ENCODE measurements around the gene CHRND.
"Not testable (repeated sequence)": the region's sequence is repeated elsewhere in the genome, so short reads cannot be mapped to it uniquely, and the experiment has no call there.

Gene CHRND

DNA sequence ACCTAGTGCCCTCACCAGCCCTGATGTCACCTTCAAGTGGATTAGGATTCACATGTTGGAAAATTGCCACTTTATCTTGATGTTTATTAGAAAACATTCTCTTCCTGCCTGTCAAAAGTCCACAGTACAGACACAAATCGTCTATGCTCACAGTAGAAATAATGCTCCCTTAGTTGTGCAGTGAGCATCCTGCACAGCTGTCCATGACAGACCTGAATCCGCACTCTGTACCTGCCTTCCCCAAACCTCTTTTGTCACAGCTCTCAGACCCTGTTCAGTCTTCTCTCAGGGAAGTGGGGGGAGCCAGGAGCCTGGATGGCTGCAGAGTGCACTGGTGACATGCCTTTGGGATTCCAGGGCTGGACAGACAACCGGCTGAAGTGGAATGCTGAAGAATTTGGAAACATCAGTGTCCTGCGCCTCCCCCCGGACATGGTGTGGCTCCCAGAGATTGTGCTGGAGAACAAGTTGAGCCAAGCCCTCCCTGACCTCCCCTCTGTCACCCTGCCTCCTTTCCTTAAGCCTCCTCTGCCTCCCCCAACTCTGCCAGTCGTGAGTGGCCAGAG is 2.0 kb downstream of the CHRND start:
- no peaks in the 10 kb centered on the region for H3K9me3 ChIP-seq (ENCODE audit: control insufficient read depth in 1 of 2, low read length in 2 of 2)
- peaks cover 0 to 5% of the 10 kb centered on the region in 2 donors for H3K4me1 ChIP-seq (ENCODE audit: control insufficient read depth in 1 of 2, insufficient read depth in 2 of 2, low read length in 2 of 2)
- H3K9ac ChIP-seq (ENCODE audit: low read depth in 1 of 2, low read length in 2 of 2) = no peak overlapping the region
- no peak overlapping the region for H3K27ac ChIP-seq (ENCODE audit: low read depth, low read length)
- no peaks in the 10 kb centered on the region for H3K36me3 ChIP-seq (ENCODE audit: control insufficient read depth in 1 of 2, insufficient read depth in 2 of 2, low read length in 2 of 2)
- H3K4me3 ChIP-seq (ENCODE audit: low read depth in 1 of 2, low read length in 2 of 2) = no peak overlapping the region
- H3K27me3 ChIP-seq (ENCODE audit: control insufficient read depth in 1 of 2, insufficient read depth in 2 of 2, low read length in 2 of 2) = peaks cover 20 to 24% of the 10 kb centered on the region in 2 donors

DNA sequence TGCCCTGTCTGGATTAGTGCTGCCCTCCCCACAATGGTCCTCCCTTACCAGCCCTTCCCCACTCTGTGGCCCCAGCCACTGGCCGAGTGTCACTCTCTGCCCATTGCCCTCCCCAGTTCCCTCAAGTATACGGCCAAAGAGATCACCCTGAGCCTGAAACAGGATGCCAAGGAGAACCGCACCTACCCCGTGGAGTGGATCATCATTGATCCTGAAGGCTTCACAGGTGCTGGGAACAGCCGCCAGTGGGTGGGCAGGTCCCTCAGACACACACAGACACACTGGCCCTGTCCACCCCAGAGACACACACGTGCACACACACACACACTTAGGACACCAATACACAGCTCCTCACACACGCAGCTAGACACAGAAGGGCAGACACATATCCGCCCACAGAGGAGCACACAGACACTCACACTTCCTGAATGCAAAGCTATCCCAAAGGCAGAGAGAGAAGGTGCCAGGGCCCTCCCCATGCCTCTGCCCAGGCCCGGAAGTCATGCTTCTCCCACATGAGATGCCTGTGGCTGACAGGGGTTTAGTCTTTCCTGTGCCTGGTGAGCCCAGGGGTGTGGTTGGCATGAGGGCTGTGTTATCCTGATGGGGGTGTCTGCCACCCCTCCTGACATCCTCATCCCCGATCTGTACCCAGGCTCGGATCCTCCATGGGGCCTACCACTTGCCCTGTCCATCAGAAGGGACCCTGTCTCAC is 2.9 kb downstream of the CHRND start:
- Histone ChIP-seq H3K9me3 (ENCODE audit: control insufficient read depth in 1 of 2, low read length in 2 of 2) (no peaks in the 10 kb centered on the region), H3K27me3 (ENCODE audit: control insufficient read depth in 1 of 2, insufficient read depth in 2 of 2, low read length in 2 of 2) (peaks cover 10 to 14% of the 10 kb centered on the region in 2 donors), H3K27ac (ENCODE audit: low read depth, low read length) (no peak overlapping the region), H3K36me3 (ENCODE audit: control insufficient read depth in 1 of 2, insufficient read depth in 2 of 2, low read length in 2 of 2) (no peaks in the 10 kb centered on the region), H3K4me3 (ENCODE audit: low read depth in 1 of 2, low read length in 2 of 2) (no peak overlapping the region), H3K9ac (ENCODE audit: low read depth in 1 of 2, low read length in 2 of 2) (no peak overlapping the region), H3K4me1 (ENCODE audit: control insufficient read depth in 1 of 2, insufficient read depth in 2 of 2, low read length in 2 of 2) (peaks cover 0 to 5% of the 10 kb centered on the region in 2 donors)

DNA sequence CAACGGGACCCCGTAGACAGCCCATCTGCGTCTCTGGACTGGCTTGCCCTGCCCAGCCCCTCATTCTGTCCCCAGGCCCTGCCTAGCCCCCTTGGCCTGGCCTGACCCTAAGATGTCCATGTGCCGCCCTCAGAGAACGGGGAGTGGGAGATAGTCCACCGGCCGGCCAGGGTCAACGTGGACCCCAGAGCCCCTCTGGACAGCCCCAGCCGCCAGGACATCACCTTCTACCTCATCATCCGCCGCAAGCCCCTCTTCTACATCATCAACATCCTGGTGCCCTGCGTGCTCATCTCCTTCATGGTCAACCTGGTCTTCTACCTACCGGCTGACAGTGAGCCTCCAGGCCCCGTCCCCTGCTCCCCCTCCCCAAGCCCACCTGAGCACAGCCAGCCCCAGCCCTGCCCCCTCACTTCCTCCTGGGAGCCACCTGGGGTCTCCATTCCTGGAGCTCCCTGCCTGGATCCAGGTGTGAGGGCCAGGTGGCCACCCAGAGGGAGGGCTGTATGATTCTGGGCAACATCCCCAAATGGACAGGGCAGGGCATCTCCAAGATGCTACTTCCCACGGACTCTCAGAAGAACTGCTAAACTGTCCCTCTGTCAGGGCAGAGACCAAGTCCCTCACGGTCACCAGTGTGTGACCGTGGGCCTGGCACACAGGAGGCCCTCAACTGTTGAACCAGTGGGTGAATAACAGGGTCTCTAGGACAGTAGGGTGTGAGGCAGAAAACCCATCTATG is 4.0 kb downstream of the CHRND start:
- Histone ChIP-seq H3K27ac (ENCODE audit: low read depth, low read length) (no peak overlapping the region), H3K27me3 (ENCODE audit: control insufficient read depth in 1 of 2, insufficient read depth in 2 of 2, low read length in 2 of 2) (peaks cover under 1 to 5% of the 10 kb centered on the region in 2 donors)

DNA sequence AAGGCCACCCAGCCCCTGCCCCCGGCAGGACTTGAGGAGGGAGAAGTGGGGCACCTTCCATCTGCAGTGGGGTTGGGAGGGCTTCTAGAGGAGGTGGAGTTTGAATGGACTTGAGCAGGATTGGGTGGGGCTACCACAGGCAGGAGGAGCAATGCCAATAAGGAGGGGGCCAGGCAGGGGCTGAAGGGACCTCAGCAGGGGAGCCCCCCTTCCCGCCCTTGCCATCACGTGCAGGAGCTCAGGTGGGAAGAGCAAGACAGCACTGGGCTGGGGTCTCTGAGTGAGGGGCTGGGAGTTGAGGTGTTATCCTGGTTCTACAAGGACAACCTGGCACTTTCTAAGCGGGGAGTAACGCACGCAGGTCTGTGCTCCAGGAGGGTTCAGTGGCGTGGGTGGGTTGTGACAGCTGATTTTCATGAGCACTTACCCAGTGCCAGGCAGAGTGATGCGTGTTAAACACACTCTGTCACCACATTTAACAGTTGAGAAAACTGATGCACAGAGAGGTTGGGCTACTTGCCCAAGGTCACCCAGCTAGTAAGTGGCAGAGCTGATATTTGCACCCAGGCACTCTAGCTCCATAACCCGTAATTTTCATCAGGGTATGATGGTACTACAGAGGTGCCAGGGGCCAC is 4.8 kb downstream of the CHRND start:
- Histone ChIP-seq H3K36me3 (ENCODE audit: control insufficient read depth in 1 of 2, insufficient read depth in 2 of 2, low read length in 2 of 2) (no peaks in the 10 kb centered on the region), H3K9ac (ENCODE audit: low read depth in 1 of 2, low read length in 2 of 2) (no peak overlapping the region), H3K4me1 (ENCODE audit: control insufficient read depth in 1 of 2, insufficient read depth in 2 of 2, low read length in 2 of 2) (no peaks in the 10 kb centered on the region)

More for the DNA sequence above, 4.0 kb downstream of the CHRND start:
- H3K36me3 ChIP-seq (ENCODE audit: control insufficient read depth in 1 of 2, insufficient read depth in 2 of 2, low read length in 2 of 2) = no peaks in the 10 kb centered on the region
- no peaks in the 10 kb centered on the region for H3K9me3 ChIP-seq (ENCODE audit: control insufficient read depth in 1 of 2, low read length in 2 of 2)
- H3K9ac ChIP-seq (ENCODE audit: low read depth in 1 of 2, low read length in 2 of 2) = no peak overlapping the region
- H3K4me1 ChIP-seq (ENCODE audit: control insufficient read depth in 1 of 2, insufficient read depth in 2 of 2, low read length in 2 of 2) = no peaks in the 10 kb centered on the region
- no peak overlapping the region for H3K4me3 ChIP-seq (ENCODE audit: low read depth in 1 of 2, low read length in 2 of 2)

DNA sequence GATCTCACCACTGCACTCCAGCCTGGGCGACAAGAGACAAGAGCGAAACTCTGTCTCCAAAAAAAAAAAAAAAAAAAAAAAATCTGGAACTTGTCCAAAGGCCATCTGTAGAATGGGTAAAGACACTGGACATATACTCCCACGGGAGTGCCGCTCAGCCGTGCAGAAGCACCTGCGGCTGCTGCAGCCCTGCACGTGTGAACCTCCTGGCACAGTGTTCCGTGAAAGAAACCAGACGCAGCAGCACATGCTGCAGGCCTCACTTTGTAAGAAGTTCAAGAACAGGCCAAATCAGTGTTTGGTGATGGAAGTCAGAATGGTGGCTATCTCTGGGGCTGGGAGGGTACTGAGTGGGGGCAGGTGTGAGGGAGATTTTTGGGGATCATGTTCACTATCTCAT is 6.5 kb downstream of the CHRND start:
- no peak overlapping the region for H3K4me3 ChIP-seq (ENCODE audit: low read depth in 1 of 2, low read length in 2 of 2)
- peaks cover 3 to 7% of the 10 kb centered on the region in 2 donors for H3K9me3 ChIP-seq (ENCODE audit: control insufficient read depth in 1 of 2, low read length in 2 of 2)
- no peaks in the 10 kb centered on the region for H3K36me3 ChIP-seq (ENCODE audit: control insufficient read depth in 1 of 2, insufficient read depth in 2 of 2, low read length in 2 of 2)
- H3K27me3 ChIP-seq (ENCODE audit: control insufficient read depth in 1 of 2, insufficient read depth in 2 of 2, low read length in 2 of 2) = peaks cover 0 to 5% of the 10 kb centered on the region in 2 donors
- H3K27ac ChIP-seq (ENCODE audit: low read depth, low read length) = no peak overlapping the region
- H3K4me1 ChIP-seq (ENCODE audit: control insufficient read depth in 1 of 2, insufficient read depth in 2 of 2, low read length in 2 of 2) = no peaks in the 10 kb centered on the region
- no peak overlapping the region for H3K9ac ChIP-seq (ENCODE audit: low read depth in 1 of 2, low read length in 2 of 2)

More for the DNA sequence above, 4.8 kb downstream of the CHRND start:
- Histone ChIP-seq H3K27ac (ENCODE audit: low read depth, low read length) (no peak overlapping the region), H3K9me3 (ENCODE audit: control insufficient read depth in 1 of 2, low read length in 2 of 2) (no peaks in the 10 kb centered on the region), H3K27me3 (ENCODE audit: control insufficient read depth in 1 of 2, insufficient read depth in 2 of 2, low read length in 2 of 2) (peaks cover 0 to 5% of the 10 kb centered on the region in 2 donors), H3K4me3 (ENCODE audit: low read depth in 1 of 2, low read length in 2 of 2) (no peak overlapping the region)

DNA sequence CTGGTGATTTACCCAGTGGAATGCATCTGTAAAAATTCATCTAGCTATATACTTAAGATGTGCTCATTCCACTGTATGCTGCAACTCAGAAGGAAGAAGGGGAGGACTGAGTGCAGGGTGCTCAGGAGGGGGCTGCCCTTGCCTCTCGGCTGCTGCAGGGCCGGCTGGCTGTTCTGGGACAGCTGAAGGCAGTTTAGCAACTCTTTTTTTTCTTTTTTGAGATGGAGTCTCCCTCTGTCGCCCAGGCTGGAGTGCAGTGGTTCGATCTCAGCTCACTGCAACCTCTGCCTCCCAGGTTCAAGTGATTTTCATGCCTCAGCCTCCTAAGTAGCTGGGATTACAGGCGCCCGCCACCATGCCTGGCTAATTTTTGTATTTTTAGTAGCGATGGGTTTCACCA is 6.9 kb downstream of the CHRND start:
- H3K4me3 ChIP-seq (ENCODE audit: low read depth in 1 of 2, low read length in 2 of 2); H3K9ac ChIP-seq (ENCODE audit: low read depth in 1 of 2, low read length in 2 of 2); H3K27ac ChIP-seq (ENCODE audit: low read depth, low read length); H3K9me3 ChIP-seq (ENCODE audit: control insufficient read depth in 1 of 2, low read length in 2 of 2); H3K4me1 ChIP-seq (ENCODE audit: control insufficient read depth in 1 of 2, insufficient read depth in 2 of 2, low read length in 2 of 2); H3K36me3 ChIP-seq (ENCODE audit: control insufficient read depth in 1 of 2, insufficient read depth in 2 of 2, low read length in 2 of 2); H3K27me3 ChIP-seq (ENCODE audit: control insufficient read depth in 1 of 2, insufficient read depth in 2 of 2, low read length in 2 of 2): not testable (repeated sequence)

DNA sequence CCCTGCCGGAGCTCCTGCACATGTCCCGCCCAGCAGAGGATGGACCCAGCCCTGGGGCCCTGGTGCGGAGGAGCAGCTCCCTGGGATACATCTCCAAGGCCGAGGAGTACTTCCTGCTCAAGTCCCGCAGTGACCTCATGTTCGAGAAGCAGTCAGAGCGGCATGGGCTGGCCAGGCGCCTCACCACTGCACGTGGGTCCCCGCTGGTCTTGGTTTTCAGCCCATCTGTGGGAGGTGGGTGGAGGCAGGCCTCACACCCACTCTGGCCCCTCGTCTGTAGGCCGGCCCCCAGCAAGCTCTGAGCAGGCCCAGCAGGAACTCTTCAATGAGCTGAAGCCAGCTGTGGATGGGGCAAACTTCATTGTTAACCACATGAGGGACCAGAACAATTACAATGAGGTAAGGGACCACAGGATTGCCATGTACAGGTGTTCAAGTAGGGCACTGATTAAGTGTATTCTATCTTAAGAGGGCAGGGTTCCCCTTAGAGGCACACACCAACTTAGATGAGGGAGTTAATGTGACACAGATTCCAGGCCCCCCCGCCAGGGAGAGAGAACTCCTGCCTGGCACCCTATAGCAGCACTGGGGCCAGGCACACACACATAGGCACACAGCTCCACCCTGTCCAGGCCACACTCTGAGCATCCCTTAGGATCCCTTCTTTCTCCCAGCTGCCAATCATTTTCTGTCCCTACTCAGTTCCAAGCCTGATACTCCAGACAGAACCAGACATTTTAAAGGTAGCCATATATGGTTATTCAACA is 8.2 kb downstream of the CHRND start:
- no peak overlapping the region for H3K9ac ChIP-seq (ENCODE audit: low read depth in 1 of 2, low read length in 2 of 2)
- peaks cover 0 to 2% of the 10 kb centered on the region in 2 donors for H3K27me3 ChIP-seq (ENCODE audit: control insufficient read depth in 1 of 2, insufficient read depth in 2 of 2, low read length in 2 of 2)
- H3K36me3 ChIP-seq (ENCODE audit: control insufficient read depth in 1 of 2, insufficient read depth in 2 of 2, low read length in 2 of 2) = no peaks in the 10 kb centered on the region
- no peak overlapping the region for H3K27ac ChIP-seq (ENCODE audit: low read depth, low read length)
- no peaks in the 10 kb centered on the region for H3K4me1 ChIP-seq (ENCODE audit: control insufficient read depth in 1 of 2, insufficient read depth in 2 of 2, low read length in 2 of 2)
- H3K4me3 ChIP-seq (ENCODE audit: low read depth in 1 of 2, low read length in 2 of 2) = no peak overlapping the region
- peaks cover 3 to 7% of the 10 kb centered on the region in 2 donors for H3K9me3 ChIP-seq (ENCODE audit: control insufficient read depth in 1 of 2, low read length in 2 of 2)

DNA sequence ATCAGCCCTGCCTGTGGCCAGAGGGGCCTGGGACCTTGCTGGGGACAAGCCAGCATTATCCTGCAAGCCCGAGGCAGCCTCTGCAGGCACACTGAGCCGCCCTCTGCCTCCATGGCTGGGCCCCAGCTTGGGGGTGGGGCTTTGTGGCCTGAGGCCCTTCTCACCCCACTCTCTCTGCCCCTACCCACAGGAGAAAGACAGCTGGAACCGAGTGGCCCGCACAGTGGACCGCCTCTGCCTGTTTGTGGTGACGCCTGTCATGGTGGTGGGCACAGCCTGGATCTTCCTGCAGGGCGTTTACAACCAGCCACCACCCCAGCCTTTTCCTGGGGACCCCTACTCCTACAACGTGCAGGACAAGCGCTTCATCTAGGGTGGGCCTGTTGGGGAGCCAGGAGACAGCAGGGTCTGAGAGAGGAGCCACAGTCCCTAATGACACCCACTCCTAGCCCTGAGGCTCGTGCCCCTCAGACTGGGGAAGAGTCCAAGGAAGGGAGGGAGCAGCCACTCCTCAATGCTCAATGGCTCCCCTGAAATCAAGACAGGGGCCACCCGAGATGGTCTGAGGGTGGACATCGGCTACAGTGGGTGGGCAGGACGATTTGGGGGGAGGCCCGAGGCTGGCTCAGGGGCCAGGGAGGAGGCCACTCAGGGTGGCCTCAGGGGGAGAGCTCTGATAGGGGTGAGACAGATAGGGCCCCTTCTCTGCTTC is 9.1 kb downstream of the CHRND start:
- Histone ChIP-seq H3K36me3 (ENCODE audit: control insufficient read depth in 1 of 2, insufficient read depth in 2 of 2, low read length in 2 of 2) (no peaks in the 10 kb centered on the region), H3K27me3 (ENCODE audit: control insufficient read depth in 1 of 2, insufficient read depth in 2 of 2, low read length in 2 of 2) (peaks cover 0 to 5% of the 10 kb centered on the region in 2 donors), H3K4me1 (ENCODE audit: control insufficient read depth in 1 of 2, insufficient read depth in 2 of 2, low read length in 2 of 2) (no peaks in the 10 kb centered on the region), H3K27ac (ENCODE audit: low read depth, low read length) (no peak overlapping the region), H3K4me3 (ENCODE audit: low read depth in 1 of 2, low read length in 2 of 2) (no peak overlapping the region), H3K9ac (ENCODE audit: low read depth in 1 of 2, low read length in 2 of 2) (no peak overlapping the region), H3K9me3 (ENCODE audit: control insufficient read depth in 1 of 2, low read length in 2 of 2) (peaks cover 3 to 7% of the 10 kb centered on the region in 2 donors)

DNA sequence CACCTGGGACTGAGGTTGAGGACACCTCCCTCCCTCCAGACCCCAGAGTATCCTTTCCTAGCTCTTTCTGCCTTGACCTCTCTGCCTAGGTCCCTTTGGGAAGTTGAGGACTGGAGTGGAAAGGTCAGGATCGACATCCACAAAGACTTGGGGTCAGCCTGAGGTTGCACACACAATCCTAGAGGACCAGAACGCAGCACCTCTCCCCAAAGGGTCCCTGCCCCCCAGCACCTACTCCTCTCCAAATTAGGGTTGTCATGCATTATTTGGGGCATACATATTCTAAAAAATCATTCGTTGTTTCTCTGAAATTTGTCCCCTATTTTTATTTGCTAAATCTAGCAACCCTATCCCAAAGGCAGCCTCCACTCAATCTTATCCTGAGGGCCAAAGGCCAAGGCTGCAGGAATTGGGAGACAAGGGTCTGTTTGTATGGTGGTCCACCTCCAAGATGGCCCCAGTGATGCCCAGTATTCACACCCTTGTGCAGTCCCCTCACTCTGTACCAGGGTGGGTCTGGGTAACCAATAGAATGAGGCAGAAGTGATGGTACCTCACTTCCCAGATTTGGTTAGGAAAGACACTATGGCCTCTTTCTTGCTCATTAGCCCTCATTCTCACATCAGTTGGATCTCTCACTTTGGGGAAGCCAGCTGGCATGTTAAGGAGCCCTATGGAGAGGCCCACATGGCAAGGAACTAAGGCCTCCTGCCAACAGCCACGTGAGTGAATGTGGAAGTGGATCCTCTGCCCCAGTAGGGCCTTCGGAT is 10.0 kb downstream of the CHRND start:
- Histone ChIP-seq H3K9ac (ENCODE audit: low read depth in 1 of 2, low read length in 2 of 2) (no peak overlapping the region), H3K36me3 (ENCODE audit: control insufficient read depth in 1 of 2, insufficient read depth in 2 of 2, low read length in 2 of 2) (no peaks in the 10 kb centered on the region), H3K9me3 (ENCODE audit: control insufficient read depth in 1 of 2, low read length in 2 of 2) (peaks cover 3 to 7% of the 10 kb centered on the region in 2 donors), H3K27ac (ENCODE audit: low read depth, low read length) (no peak overlapping the region), H3K4me1 (ENCODE audit: control insufficient read depth in 1 of 2, insufficient read depth in 2 of 2, low read length in 2 of 2) (no peaks in the 10 kb centered on the region), H3K4me3 (ENCODE audit: low read depth in 1 of 2, low read length in 2 of 2) (no peak overlapping the region), H3K27me3 (ENCODE audit: control insufficient read depth in 1 of 2, insufficient read depth in 2 of 2, low read length in 2 of 2) (peaks cover 0 to 5% of the 10 kb centered on the region in 2 donors)

Data from duodenal mucosa (tissue), 2 donors.